Pancreas (tissue), 10 donors: ENCODE results near the gene URI1. TPM values are rescaled to one million over a fixed set of nuclear protein-coding genes. Genes with fewer than 3 reads are reported as not detected.
"Not testable (repeated sequence)": the region's sequence is repeated elsewhere in the genome, so short reads cannot be mapped to it uniquely, and the experiment has no call there.

Experiments
- ATAC-seq, 4 donors: fragments of 200-7000 bp; cut with Tn5 transposase; one replicate each; pipeline versions ENCODE4 v1.8.0 to v1.9.1; 2020; ENCODE audit warnings: mild to moderate bottlenecking in 4 of 4, moderate library complexity in 4 of 4
- DNase-seq, 6 donors: peaks; one replicate each; pipeline ENCODE4 v3.0.0-alpha.2; 2020
- FAIRE-seq: peaks from 2 replicates; lab custom pipeline; 2012; peaks lifted over from hg19 to GRCh38; lab: Jason Lieb, UNC
- H3K27ac ChIP-seq, 4 donors: fragments of 200-600 bp; sonication (generic); 1 replicate in 3 of 4; 2 replicates in 1 of 4; pipeline versions ENCODE4 v1.5.0 to v1.8.0; 2020
- H3K27me3 ChIP-seq, 4 donors: fragments of 200-600 bp; one replicate each; pipeline ENCODE4 v1.8.0; 2021
- H3K36me3 ChIP-seq, 3 donors: fragments of 200-600 bp; sonication (generic) in 1 of 3; one replicate each; pipeline versions ENCODE4 v1.5.0 to v1.8.0; 2020 to 2021
- H3K4me1 ChIP-seq, 3 donors: fragments of 200-600 bp; one replicate each; pipeline ENCODE4 v1.8.0; 2021
- H3K4me3 ChIP-seq, 4 donors: fragments of 200-600 bp; sonication (generic) in 2 of 4; one replicate each; pipeline versions ENCODE4 v1.5.0 to v1.8.0; 2020 to 2021
- H3K9me3 ChIP-seq, 4 donors: fragments of 200-600 bp; one replicate each; pipeline ENCODE4 v1.8.0; 2021
- WGBS, 2 donors: extraction: QIAGEN DNeasy Blood & Tissue Kit; methylation state at CpG; one replicate each; pipeline ENCODE4 v1.1.7; 2013; 5-methylcytosine and 5-hydroxymethylcytosine counted together
- intact Hi-C, 3 donors: fragments of 100-400 bp; cut with DNase I; formaldehyde crosslinking; loops; one replicate each; pipeline versions ENCODE4 v1.11.1 to v1.14.2; 2022
- polyA plus RNA-seq, 2 donors: library from polyadenylated mRNA; stranded (reverse); fragments of 200-250 nt; gene quantifications; one replicate each; pipeline ENCODE4 v1.2.3, GENCODE V29; 2013
- total RNA-seq, 6 donors: library from RNA; stranded (reverse); fragmentation: NEBNext Ultra II Directional in 4 of 6; extraction: Animal tissue kit (Norgen Biotek cat#: 25700) in 4 of 6; gene quantifications; one replicate each; pipeline versions ENCODE4 v1.2.1 to v1.2.4, GENCODE V29; 2021 to 2023
- TF ChIP-seq, protein P1 (sequence below), 4 donors: fragments of 200-600 bp; sonication (generic) in 3 of 4; IDR thresholded peaks; one replicate each; pipeline versions ENCODE4 v1.5.0 to v1.8.0; 2021; ENCODE audit warnings: antibody characterized with exemption in 4 of 4
- donor health status: healthy with polysubstance abuse.
- donor health status: DM: no; HTN: no; CAD: no; lungs with moderate emphysema.
- donor health status: DM: no; HTN: no; CAD: no.
- donor health status: control.
- donor health status: control.
- donor health status: Bipolar disorder and iron deficiency.
- donor health status: DM: yes; HTN: yes; CAD: no.
- donor health status: DM: no; HTN: no; CAD: no.
- donor health status: DM: no; HTN: no; CAD: no.
- donor health status: DM: yes; HTN: yes; CAD: no.

The URI1 gene
- total and polyA plus RNA-seq, 8 donors: 8.6 to 33.4 (median 25.0) TPM

DNA sequence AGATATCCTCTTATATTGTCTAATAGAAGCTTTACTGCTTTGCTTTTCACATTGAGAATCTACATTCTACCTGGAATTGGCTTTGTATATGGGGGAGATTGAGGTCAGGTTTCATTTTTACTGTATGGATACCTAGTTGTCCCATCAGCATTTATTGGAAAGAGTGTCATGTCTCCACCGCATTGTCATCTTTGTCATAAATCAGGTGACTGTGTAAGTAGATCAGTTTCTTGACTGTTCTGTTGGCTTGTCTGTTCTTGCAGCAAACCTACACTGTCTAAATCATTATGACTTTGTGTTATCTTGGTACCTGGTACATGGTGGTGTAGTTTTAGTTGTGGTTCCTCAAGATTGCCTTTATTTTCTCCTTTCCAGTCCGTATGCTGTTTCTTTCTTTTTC is 5.8 kb downstream of the URI1 start:
- WGBS, 2 donors: 88% methylated on average over 2 of the region's 2 CpGs
- H3K9me3 ChIP-seq: no peaks in the 10 kb centered on the region
- no peak overlapping the region for H3K4me3 ChIP-seq
- peaks cover 6 to 22% (median 13%) of the 10 kb centered on the region in 3 donors for H3K4me1 ChIP-seq
- no peak for ATAC-seq
- H3K36me3 ChIP-seq: no peaks in the 10 kb centered on the region
- H3K27me3 ChIP-seq: no peaks in the 10 kb centered on the region
- FAIRE-seq: no peak
- H3K27ac ChIP-seq: no peak overlapping the region
- TF ChIP-seq, protein P1, sequence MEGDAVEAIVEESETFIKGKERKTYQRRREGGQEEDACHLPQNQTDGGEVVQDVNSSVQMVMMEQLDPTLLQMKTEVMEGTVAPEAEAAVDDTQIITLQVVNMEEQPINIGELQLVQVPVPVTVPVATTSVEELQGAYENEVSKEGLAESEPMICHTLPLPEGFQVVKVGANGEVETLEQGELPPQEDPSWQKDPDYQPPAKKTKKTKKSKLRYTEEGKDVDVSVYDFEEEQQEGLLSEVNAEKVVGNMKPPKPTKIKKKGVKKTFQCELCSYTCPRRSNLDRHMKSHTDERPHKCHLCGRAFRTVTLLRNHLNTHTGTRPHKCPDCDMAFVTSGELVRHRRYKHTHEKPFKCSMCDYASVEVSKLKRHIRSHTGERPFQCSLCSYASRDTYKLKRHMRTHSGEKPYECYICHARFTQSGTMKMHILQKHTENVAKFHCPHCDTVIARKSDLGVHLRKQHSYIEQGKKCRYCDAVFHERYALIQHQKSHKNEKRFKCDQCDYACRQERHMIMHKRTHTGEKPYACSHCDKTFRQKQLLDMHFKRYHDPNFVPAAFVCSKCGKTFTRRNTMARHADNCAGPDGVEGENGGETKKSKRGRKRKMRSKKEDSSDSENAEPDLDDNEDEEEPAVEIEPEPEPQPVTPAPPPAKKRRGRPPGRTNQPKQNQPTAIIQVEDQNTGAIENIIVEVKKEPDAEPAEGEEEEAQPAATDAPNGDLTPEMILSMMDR (IDR thresholded peaks at IDR 0.05): no peak
- intact Hi-C loops: no loop called here
- DNase-seq: no peak

DNA sequence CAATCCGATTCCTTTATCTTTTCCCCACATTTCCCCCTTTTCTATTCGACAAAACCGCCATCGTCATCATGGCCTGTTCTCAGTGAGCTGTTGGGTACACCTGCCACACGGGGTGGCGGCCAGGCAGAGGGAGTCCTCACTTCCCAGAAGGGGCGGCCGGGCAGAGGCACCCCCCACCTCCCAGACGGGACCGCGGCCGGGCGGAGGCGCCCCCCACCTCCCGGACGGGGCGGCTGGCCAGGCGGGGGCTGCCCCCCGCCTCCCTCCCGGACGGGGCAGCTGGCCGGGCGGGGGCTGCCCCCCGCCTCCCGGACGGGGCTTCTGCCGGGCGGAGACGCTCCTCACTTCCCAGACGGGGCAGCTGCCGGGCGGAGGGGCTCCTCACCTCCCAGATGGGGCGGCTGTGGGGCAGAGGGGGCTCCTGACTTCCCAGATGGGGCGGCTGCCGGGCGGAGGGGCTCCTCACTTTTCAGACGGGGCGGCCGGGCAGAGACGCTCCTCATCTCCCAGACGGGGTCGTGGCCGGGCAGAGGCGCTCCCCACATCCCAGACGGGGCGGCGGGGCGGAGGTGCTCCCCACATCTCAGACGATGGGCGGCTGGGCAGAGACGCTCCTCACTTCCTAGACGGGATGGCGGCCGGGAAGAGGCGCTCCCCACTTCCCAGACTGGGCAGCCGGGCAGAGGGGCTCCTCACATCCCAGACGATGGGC is 6.9 kb downstream of the URI1 start:
- ATAC-seq, intact Hi-C loops: not testable (repeated sequence)
- 94% methylated on average over 24 to 57 of the region's 57 CpGs for whole genome bisulfite sequencing, 2 donors

DNA sequence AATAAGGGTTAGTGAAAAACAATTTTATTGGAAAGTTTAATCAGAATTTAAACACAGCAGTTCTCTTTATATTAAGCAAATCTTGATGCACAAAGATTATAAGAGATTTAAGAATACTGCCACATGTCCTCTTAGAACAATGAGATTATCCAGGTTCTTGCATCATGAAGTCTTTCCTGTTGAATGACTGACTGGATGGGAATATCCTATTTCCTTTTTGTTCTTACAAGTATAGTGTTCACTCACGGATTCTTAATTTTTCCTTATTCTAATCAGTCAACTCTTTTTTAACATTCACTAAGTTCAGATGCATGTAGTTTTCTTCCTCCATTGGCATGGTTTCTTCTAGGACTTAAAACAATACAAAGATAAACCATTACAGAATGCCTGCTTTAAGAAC is 10.1 kb downstream of the URI1 start:
- no peak for ATAC-seq
- Histone ChIP-seq H3K4me3 (no peak overlapping the region), H3K27ac (no peak overlapping the region), H3K9me3 (no peaks in the 10 kb centered on the region), H3K4me1 (no peaks in the 10 kb centered on the region), H3K27me3 (no peaks in the 10 kb centered on the region), H3K36me3 (no peaks in the 10 kb centered on the region)
- intact Hi-C loops: no loop called here
- no peak for FAIRE-seq
- DNase-seq: no peak
- TF ChIP-seq, protein P1 (IDR thresholded peaks at IDR 0.05): no peak
- WGBS, 2 donors: 87 to 90% methylated on average over 1 of the region's 1 CpG

More for the DNA sequence above, 6.9 kb downstream of the URI1 start:
- H3K27ac ChIP-seq, H3K36me3 ChIP-seq, H3K27me3 ChIP-seq, DNase-seq, H3K9me3 ChIP-seq, H3K4me3 ChIP-seq, FAIRE-seq: not testable (repeated sequence)
- H3K4me1 ChIP-seq: peaks cover 6 to 18% (median 13%) of the 10 kb centered on the region in 3 donors

DNA sequence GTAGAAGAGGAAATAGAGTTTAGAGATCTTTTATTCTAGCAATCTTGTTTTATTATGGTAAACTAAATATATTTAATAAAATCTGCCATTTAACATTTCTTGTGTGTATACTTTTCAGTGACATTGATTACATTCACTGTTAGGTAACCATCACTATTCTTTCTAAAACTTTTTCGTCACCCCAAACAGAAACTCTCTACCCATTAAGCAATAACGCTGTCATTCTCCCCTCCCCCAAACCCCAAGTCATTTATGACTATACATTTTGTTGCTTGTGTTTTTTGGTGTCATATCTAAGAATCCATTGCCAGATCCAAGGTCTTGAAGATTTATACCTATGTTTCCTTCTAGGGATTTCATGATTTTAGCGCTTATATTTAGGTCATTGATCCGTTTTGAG is 10.6 kb downstream of the URI1 start:
- no peaks in the 10 kb centered on the region for H3K27me3 ChIP-seq
- no peak overlapping the region for H3K27ac ChIP-seq
- no peak for DNase-seq
- intact Hi-C loops: no loop called here
- TF ChIP-seq, protein P1 (IDR thresholded peaks at IDR 0.05): no peak
- H3K36me3 ChIP-seq: no peaks in the 10 kb centered on the region
- no peak overlapping the region for H3K4me3 ChIP-seq
- H3K4me1 ChIP-seq: no peaks in the 10 kb centered on the region
- no peak for ATAC-seq
- H3K9me3 ChIP-seq: no peaks in the 10 kb centered on the region
- WGBS, 2 donors: 67 to 83% methylated on average over 4 of the region's 4 CpGs
- FAIRE-seq: no peak

DNA sequence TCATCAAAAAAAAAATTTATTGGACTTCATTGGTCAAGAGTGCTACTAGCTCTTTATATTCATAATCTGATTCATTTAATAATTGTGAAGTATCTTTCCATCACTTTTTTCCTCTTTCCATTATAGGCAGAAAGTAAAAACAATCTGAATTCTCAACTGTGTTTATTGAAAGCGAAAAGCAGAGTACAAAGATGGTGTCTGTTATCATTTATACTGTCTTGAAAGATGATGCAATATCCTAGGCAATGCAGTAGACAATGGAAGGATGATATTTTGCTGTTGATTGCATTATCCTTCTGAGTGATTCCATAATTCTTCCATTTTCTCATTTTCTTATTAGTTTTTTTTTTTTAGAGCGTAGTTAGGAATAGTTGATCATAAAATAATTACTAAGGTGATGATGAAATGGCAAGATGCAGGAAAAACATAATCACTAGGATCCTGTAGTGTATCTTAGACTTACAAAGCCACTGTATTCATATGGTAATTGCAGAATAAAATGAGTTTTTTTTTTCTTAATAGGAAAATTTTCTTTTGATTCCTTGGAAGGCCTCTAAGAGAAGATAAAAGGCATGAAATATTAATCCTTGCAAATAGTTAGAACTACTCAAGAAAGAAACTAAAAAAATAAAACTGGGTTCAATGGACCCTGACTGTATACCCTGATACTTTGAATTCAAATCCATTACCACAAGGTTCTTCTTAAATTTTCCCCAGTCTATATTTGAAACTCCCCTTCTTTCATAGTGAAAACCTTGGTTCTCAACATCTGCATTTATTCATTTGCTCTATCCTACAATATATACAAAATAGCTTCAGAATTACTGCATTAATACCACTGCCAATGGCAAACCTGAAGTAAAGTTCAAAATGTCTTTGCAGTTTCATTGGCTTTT is 11.6 kb downstream of the URI1 start:
- Histone ChIP-seq H3K4me1 (no peaks in the 10 kb centered on the region), H3K4me3 (no peak overlapping the region), H3K27ac (no peak overlapping the region), H3K36me3 (no peaks in the 10 kb centered on the region), H3K9me3 (no peaks in the 10 kb centered on the region), H3K27me3 (no peaks in the 10 kb centered on the region)
- intact Hi-C loops: no loop called here
- ATAC-seq: no peak
- TF ChIP-seq, protein P1 (IDR thresholded peaks at IDR 0.05): no peak
- FAIRE-seq: no peak
- WGBS, 2 donors: 98% methylated on average over 2 of the region's 2 CpGs
- no peak for DNase-seq
